ENCODE data around the gene DDOST. TPM values are rescaled to one million over a fixed set of nuclear protein-coding genes. Genes with fewer than 3 reads are reported as not detected.

Gene DDOST
- total and polyA plus RNA-seq, 10 of the 15 experiments (the other 5 are each of a cell fraction or from before 2014, with no cell fraction given) = 100 to 274 (median 201) TPM

- intact Hi-C loops (cut with micrococcal nuclease; ENCODE audit: unreplicated experiment) = no loop called here
- in situ Hi-C loops (cut with MboI) = no loop called here
- H3K27me3 ChIP-seq (replicated peaks in 1 of 2; ENCODE audit: control insufficient read depth in 2 of 2, insufficient read depth in 2 of 2, low read length in 1 of 2) = peaks cover 2 to 3% of the 10 kb centered on the region in 2 experiments
- H3K4me2 ChIP-seq (ENCODE audit: control insufficient read depth, insufficient read depth) = no peak overlapping the region
- TF ChIP-seq SKIL (IDR thresholded peaks at IDR 0.05; ENCODE audit: low read depth, poor library complexity, severe bottlenecking) = no peak
- no peak for DNase-seq (ENCODE audit: low read depth, low spot score)
- no peaks in the 10 kb centered on the region for H3K79me2 ChIP-seq (ENCODE audit: control insufficient read depth, insufficient read depth, low read length)
- RAD21 ChIA-PET (ENCODE audit: unreplicated experiment) = no interaction called here
- H3K4me3 ChIP-seq = no peak overlapping the region
- no peaks in the 10 kb centered on the region for H3K36me3 ChIP-seq (ENCODE audit: control insufficient read depth in 2 of 2, insufficient read depth in 2 of 2, low read length in 1 of 2)
- POLR2A ChIA-PET = no interaction called here
- no peak for FAIRE-seq
- no peaks in the 10 kb centered on the region for H3K9me3 ChIP-seq (replicated peaks; ENCODE audit: control insufficient read depth, insufficient read depth, low read length)
- CTCF ChIA-PET = no interaction called here
- no peak for ATAC-seq
- no peak overlapping the region for H2AFZ ChIP-seq (ENCODE audit: control insufficient read depth, low read depth, low read length)
- 36% methylated on average over 12 of the region's 13 CpGs for WGBS (ENCODE audit: insufficient coverage, insufficient replicate concordance, low lambda C conversion rate, missing lambda C conversion rate)
- H3K4me1 ChIP-seq (ENCODE audit: control insufficient read depth, insufficient read depth, low read length) = no peaks in the 10 kb centered on the region
- H3K9ac ChIP-seq (ENCODE audit: control insufficient read depth, insufficient read depth, low read length) = no peak overlapping the region
- H4K20me1 ChIP-seq (ENCODE audit: control insufficient read depth, insufficient read depth) = no peaks in the 10 kb centered on the region
- H3K27ac ChIP-seq (ENCODE audit: control insufficient read depth, insufficient read depth) = no peak overlapping the region
- SMC1A ChIA-PET (ENCODE audit: uncharacterized antibody, unreplicated experiment) = no interaction called here
- no TSS peak for BruUV-seq (replicated peaks)
Observed at GRCh38 chr1:20684050-20684620, 23.0 kb upstream of the DDOST start.

GRCh38 chr1:20683614-20684013 lies 22.4 kb upstream of the DDOST start:
- no peak for FAIRE-seq
- SMC1A ChIA-PET (ENCODE audit: uncharacterized antibody, unreplicated experiment) = no interaction called here
- intact Hi-C loops (cut with micrococcal nuclease; ENCODE audit: unreplicated experiment) = no loop called here
- TF ChIP-seq, protein P1, sequence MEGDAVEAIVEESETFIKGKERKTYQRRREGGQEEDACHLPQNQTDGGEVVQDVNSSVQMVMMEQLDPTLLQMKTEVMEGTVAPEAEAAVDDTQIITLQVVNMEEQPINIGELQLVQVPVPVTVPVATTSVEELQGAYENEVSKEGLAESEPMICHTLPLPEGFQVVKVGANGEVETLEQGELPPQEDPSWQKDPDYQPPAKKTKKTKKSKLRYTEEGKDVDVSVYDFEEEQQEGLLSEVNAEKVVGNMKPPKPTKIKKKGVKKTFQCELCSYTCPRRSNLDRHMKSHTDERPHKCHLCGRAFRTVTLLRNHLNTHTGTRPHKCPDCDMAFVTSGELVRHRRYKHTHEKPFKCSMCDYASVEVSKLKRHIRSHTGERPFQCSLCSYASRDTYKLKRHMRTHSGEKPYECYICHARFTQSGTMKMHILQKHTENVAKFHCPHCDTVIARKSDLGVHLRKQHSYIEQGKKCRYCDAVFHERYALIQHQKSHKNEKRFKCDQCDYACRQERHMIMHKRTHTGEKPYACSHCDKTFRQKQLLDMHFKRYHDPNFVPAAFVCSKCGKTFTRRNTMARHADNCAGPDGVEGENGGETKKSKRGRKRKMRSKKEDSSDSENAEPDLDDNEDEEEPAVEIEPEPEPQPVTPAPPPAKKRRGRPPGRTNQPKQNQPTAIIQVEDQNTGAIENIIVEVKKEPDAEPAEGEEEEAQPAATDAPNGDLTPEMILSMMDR (IDR thresholded peaks at IDR 0.05 in 2 of 3, conservative IDR thresholded peaks at IDR 0.05 in 1 of 3; ENCODE audit: control insufficient read depth in 2 of 3, extremely low read depth in 1 of 3, insufficient read depth in 1 of 3, low read depth in 3 of 3, low read length in 3 of 3) = no peak
- TF ChIP-seq BHLHE40 (IDR thresholded peaks at IDR 0.05; ENCODE audit: borderline replicate concordance in 1 of 2, low read depth in 2 of 2, low read length in 1 of 2) (no peak), RCOR1 (conservative IDR thresholded peaks at IDR 0.05; ENCODE audit: low read depth, low read length) (no peak), ETV6 (conservative IDR thresholded peaks at IDR 0.05 in 1 of 2, IDR thresholded peaks at IDR 0.05 in 1 of 2; ENCODE audit: borderline replicate concordance in 1 of 2, low read depth in 1 of 2) (no peak), FOXK2 (IDR thresholded peaks at IDR 0.05) (no peak), CREM (IDR thresholded peaks at IDR 0.05; ENCODE audit: low read depth) (no peak)
- TF ChIP-seq, protein P2, sequence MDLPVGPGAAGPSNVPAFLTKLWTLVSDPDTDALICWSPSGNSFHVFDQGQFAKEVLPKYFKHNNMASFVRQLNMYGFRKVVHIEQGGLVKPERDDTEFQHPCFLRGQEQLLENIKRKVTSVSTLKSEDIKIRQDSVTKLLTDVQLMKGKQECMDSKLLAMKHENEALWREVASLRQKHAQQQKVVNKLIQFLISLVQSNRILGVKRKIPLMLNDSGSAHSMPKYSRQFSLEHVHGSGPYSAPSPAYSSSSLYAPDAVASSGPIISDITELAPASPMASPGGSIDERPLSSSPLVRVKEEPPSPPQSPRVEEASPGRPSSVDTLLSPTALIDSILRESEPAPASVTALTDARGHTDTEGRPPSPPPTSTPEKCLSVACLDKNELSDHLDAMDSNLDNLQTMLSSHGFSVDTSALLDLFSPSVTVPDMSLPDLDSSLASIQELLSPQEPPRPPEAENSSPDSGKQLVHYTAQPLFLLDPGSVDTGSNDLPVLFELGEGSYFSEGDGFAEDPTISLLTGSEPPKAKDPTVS (IDR thresholded peaks at IDR 0.05; ENCODE audit: low read depth, low read length) = no peak
- POLR2A ChIA-PET = no interaction called here
- no peak for ATAC-seq
- DNase-seq (ENCODE audit: low read depth, low spot score) = no peak
- no peaks in the 10 kb centered on the region for H4K20me1 ChIP-seq (ENCODE audit: control insufficient read depth, insufficient read depth)
- no TSS peak for BruUV-seq (replicated peaks)
- peaks cover 4% of the 10 kb centered on the region for H3K4me1 ChIP-seq (ENCODE audit: control insufficient read depth, insufficient read depth, low read length)
- no peak overlapping the region for H3K4me3 ChIP-seq
- RAD21 ChIA-PET (ENCODE audit: unreplicated experiment) = no interaction called here
- no peaks in the 10 kb centered on the region for H3K9me3 ChIP-seq (replicated peaks; ENCODE audit: control insufficient read depth, insufficient read depth, low read length)
- 60% methylated on average over 10 of the region's 10 CpGs for WGBS (ENCODE audit: insufficient coverage, insufficient replicate concordance, low lambda C conversion rate, missing lambda C conversion rate)
- no peak overlapping the region for H3K27ac ChIP-seq (ENCODE audit: control insufficient read depth, insufficient read depth)
- H2AFZ ChIP-seq (ENCODE audit: control insufficient read depth, low read depth, low read length) = no peak overlapping the region
- CTCF ChIA-PET = no interaction called here
- no peak overlapping the region for H3K4me2 ChIP-seq (ENCODE audit: control insufficient read depth, insufficient read depth)
- H3K9ac ChIP-seq (ENCODE audit: control insufficient read depth, insufficient read depth, low read length) = no peak overlapping the region
- H3K36me3 ChIP-seq (ENCODE audit: control insufficient read depth in 2 of 2, insufficient read depth in 2 of 2, low read length in 1 of 2) = no peaks in the 10 kb centered on the region
- in situ Hi-C loops (cut with MboI) = no loop called here
- peaks cover 2 to 3% of the 10 kb centered on the region in 2 experiments for H3K27me3 ChIP-seq (replicated peaks in 1 of 2; ENCODE audit: control insufficient read depth in 2 of 2, insufficient read depth in 2 of 2, low read length in 1 of 2)
- no peaks in the 10 kb centered on the region for H3K79me2 ChIP-seq (ENCODE audit: control insufficient read depth, insufficient read depth, low read length)
